ENCODE results near the gene MTRFR.

MTRFR gene

GRCh38 chr12:123270214-123271000, 37.2 kb downstream of the MTRFR start:
- no peak for DNase-seq (ENCODE audit: low read depth in 2 of 3, low spot score in 1 of 3)

GRCh38 chr12:123271001-123271668, 37.9 kb downstream of the MTRFR start:
- DNase-seq (ENCODE audit: low read depth in 2 of 3, low spot score in 1 of 3) = peak; percentile 55 to 70 (median 62)

- DNase-seq (ENCODE audit: low read depth in 2 of 3, low spot score in 1 of 3) = no peak
These were observed 39.9 kb downstream of the MTRFR start for GRCh38 chr12:123273166-123273565.

- no peak for DNase-seq (ENCODE audit: low read depth in 2 of 3, low spot score in 1 of 3)
These were observed 44.9 kb downstream of the MTRFR start for GRCh38 chr12:123278101-123278627.

- DNase-seq (ENCODE audit: low read depth in 2 of 3, low spot score in 1 of 3) = no peak
These were observed 47.7 kb downstream of the MTRFR start for GRCh38 chr12:123280971-123281370.

- no peak for DNase-seq (ENCODE audit: low read depth in 2 of 3, low spot score in 1 of 3)
These were observed 48.9 kb downstream of the MTRFR start for GRCh38 chr12:123282111-123282510.

- no peak for DNase-seq (ENCODE audit: low read depth in 2 of 3, low spot score in 1 of 3)
These were observed 50.2 kb downstream of the MTRFR start for GRCh38 chr12:123283461-123283860.

- no peak for DNase-seq (ENCODE audit: low read depth in 2 of 3, low spot score in 1 of 3)
These were observed 51.4 kb downstream of the MTRFR start for GRCh38 chr12:123284669-123285068.

GRCh38 chr12:123286652-123287373, 53.6 kb downstream of the MTRFR start:
- DNase-seq (ENCODE audit: low read depth in 2 of 3, low spot score in 1 of 3) = no peak

GRCh38 chr12:123288751-123289346, 55.6 kb downstream of the MTRFR start:
- DNase-seq (ENCODE audit: low read depth in 2 of 3, low spot score in 1 of 3) = no peak

- no peak for DNase-seq (ENCODE audit: low read depth in 2 of 3, low spot score in 1 of 3)
These were observed 56.7 kb downstream of the MTRFR start for GRCh38 chr12:123289911-123290310.

- DNase-seq (ENCODE audit: low read depth in 2 of 3, low spot score in 1 of 3) = no peak
These were observed 60.0 kb downstream of the MTRFR start for GRCh38 chr12:123293178-123293760.

- DNase-seq (ENCODE audit: low read depth in 2 of 3, low spot score in 1 of 3) = no peak
These were observed 71.9 kb downstream of the MTRFR start for GRCh38 chr12:123305136-123305535.

GRCh38 chr12:123306200-123306599, 73.0 kb downstream of the MTRFR start:
- DNase-seq (ENCODE audit: low read depth in 2 of 3, low spot score in 1 of 3) = no peak

Measured in stimulated activated CD4-positive, alpha-beta T cell treated with anti-CD3 and anti-CD28 coated beads, Interleukin-12 subunit alpha, Interleukin-12 subunit beta, amount 100 ng/mL, for 48 hours (primary cell).